ENCODE results near the gene TTC23. TPM values are rescaled to one million over a fixed set of nuclear protein-coding genes. Genes with fewer than 3 reads are reported as not detected.

TTC23 gene
- total and polyA plus RNA-seq, 9 of the 15 experiments (the other 6 are each of a cell fraction or from before 2014, with no cell fraction given): 0.41 to 4.5 (median 2.5) TPM

DNA sequence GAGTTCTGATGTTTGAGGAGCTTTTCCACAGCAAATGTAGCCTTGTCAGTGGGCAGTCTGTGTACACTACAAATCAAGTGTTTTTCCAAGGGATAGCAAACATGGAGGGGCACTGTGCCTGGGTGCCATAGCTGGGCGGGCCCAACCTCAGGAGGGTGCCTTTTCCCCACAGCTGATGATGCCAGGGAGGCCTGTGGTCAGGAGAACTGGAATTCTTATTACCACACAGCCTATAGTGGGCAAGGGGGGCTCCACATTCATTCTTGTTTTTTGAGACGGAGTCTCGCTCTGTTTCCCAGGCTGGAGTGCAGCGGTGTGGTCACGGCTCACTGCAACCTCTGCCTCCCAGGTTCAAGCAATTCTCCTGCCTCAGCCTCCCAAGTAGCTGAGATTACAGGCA lies 102.7 kb downstream of the TTC23 start (continued):
- no peak for TF ChIP-seq PRPF4 (IDR thresholded peaks at IDR 0.05; ENCODE audit: insufficient read depth, low read depth, low read length, poor library complexity, severe bottlenecking)
- no peak for TF ChIP-seq ZNF175 (CRISPR knock-in tag; IDR thresholded peaks at IDR 0.05; ENCODE audit: low read depth)
- TF ChIP-seq NFATC3 (IDR thresholded peaks at IDR 0.05): no peak
- TF ChIP-seq, protein P1, sequence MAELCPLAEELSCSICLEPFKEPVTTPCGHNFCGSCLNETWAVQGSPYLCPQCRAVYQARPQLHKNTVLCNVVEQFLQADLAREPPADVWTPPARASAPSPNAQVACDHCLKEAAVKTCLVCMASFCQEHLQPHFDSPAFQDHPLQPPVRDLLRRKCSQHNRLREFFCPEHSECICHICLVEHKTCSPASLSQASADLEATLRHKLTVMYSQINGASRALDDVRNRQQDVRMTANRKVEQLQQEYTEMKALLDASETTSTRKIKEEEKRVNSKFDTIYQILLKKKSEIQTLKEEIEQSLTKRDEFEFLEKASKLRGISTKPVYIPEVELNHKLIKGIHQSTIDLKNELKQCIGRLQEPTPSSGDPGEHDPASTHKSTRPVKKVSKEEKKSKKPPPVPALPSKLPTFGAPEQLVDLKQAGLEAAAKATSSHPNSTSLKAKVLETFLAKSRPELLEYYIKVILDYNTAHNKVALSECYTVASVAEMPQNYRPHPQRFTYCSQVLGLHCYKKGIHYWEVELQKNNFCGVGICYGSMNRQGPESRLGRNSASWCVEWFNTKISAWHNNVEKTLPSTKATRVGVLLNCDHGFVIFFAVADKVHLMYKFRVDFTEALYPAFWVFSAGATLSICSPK (IDR thresholded peaks at IDR 0.05; ENCODE audit: borderline replicate concordance): no peak
- no peak for TF ChIP-seq KAT2B (IDR thresholded peaks at IDR 0.05; ENCODE audit: low read depth, low read length)
- TF ChIP-seq DNMT1 (IDR thresholded peaks at IDR 0.05): no peak
- no peak for TF ChIP-seq TBL1XR1 (IDR thresholded peaks at IDR 0.05; ENCODE audit: low read length in 2 of 2)
- TF ChIP-seq SLC30A9 (CRISPR knock-in tag; IDR thresholded peaks at IDR 0.05): no peak
- TF ChIP-seq JUN (IDR thresholded peaks at IDR 0.05; ENCODE audit: borderline replicate concordance, low read depth, low read length): no peak
- no peak for TF ChIP-seq JUN (CRISPR knock-in tag; IDR thresholded peaks at IDR 0.05; ENCODE audit: borderline replicate concordance)
- TF ChIP-seq ZNF583 (CRISPR knock-in tag; IDR thresholded peaks at IDR 0.05): no peak
- TF ChIP-seq KLF10 (CRISPR knock-in tag; IDR thresholded peaks at IDR 0.05): no peak

Measured in K562 (cell line).